ENCODE measurements around the gene LAX1.
"Not testable (repeated sequence)": the region's sequence is repeated elsewhere in the genome, so short reads cannot be mapped to it uniquely, and the experiment has no call there.

The LAX1 gene

GRCh38 chr1:203791498-203791897 lies 26.5 kb downstream of the LAX1 start:
- no peak overlapping the region for H3K27ac ChIP-seq
- TF ChIP-seq, protein P1, sequence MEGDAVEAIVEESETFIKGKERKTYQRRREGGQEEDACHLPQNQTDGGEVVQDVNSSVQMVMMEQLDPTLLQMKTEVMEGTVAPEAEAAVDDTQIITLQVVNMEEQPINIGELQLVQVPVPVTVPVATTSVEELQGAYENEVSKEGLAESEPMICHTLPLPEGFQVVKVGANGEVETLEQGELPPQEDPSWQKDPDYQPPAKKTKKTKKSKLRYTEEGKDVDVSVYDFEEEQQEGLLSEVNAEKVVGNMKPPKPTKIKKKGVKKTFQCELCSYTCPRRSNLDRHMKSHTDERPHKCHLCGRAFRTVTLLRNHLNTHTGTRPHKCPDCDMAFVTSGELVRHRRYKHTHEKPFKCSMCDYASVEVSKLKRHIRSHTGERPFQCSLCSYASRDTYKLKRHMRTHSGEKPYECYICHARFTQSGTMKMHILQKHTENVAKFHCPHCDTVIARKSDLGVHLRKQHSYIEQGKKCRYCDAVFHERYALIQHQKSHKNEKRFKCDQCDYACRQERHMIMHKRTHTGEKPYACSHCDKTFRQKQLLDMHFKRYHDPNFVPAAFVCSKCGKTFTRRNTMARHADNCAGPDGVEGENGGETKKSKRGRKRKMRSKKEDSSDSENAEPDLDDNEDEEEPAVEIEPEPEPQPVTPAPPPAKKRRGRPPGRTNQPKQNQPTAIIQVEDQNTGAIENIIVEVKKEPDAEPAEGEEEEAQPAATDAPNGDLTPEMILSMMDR (conservative IDR thresholded peaks at IDR 0.05), result no peak

DNA sequence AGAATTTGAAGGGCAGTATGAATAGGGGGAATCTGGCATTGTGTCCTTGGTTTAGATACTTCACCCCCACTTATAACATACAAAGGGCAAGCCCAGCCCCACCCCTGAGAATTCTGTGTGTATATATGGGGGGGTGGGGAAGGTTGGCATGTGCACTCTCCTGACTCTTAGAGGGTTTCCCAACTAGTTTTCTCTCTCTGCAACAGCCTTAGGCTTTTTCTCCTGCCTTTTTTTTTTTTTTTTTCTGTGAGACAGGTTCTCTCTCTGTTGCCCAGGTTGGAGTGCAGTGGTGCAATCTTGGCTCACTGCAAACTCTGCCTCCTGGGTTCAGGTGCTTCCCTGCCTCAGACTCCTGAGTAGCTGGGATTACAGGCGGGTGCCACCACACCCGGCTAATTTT lies 27.5 kb downstream of the LAX1 start:
- H3K27ac ChIP-seq, result no peak overlapping the region
- TF ChIP-seq, protein P1 (conservative IDR thresholded peaks at IDR 0.05), result no peak

GRCh38 chr1:203793561-203793960 lies 28.6 kb downstream of the LAX1 start:
- H3K27ac ChIP-seq, result not testable (repeated sequence)

- H3K27ac ChIP-seq, result peak overlapping the region; percentile 93
- TF ChIP-seq, protein P1 (conservative IDR thresholded peaks at IDR 0.05), result no peak
These were observed 29.9 kb downstream of the LAX1 start for GRCh38 chr1:203794764-203795440.

GRCh38 chr1:203795441-203796235 lies 30.7 kb downstream of the LAX1 start, which contains the start of the genes ZBED6 and ZC3H11A:
ZBED6 (plus strand) TSS chr1:203795623; CDS start chr1:203797523, 1,900 bp downstream.
ZC3H11A (plus strand) TSS chr1:203795623; CDS start chr1:203817071, 21,448 bp downstream.
- peak within 1 kb of the TSS; percentile 93 for H3K27ac ChIP-seq
- TF ChIP-seq, protein P1 (conservative IDR thresholded peaks at IDR 0.05), result no peak

DNA sequence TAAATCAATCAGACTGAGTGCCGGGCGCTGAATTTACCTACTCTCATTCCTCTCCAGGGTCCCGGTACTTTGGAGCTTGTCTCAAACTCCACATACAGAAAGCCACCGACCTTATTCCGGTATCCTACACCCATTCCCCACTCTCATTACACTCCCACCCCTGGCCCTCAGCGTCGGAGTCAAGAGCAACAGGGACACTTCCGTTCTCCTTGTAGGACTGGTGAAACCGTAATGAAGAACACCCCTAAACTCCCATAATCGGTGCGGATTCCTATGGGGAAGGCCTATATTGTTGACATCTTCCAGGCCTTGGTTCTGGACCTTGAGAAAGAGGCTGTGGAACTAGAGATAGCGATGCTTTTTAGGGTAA lies 31.2 kb downstream of the LAX1 start:
- TF ChIP-seq, protein P1 (conservative IDR thresholded peaks at IDR 0.05), result no peak
- peak overlapping the region; percentile 93 for H3K27ac ChIP-seq

GRCh38 chr1:203797216-203797615 lies 32.2 kb downstream of the LAX1 start:
- H3K27ac ChIP-seq, result no peak overlapping the region
- TF ChIP-seq, protein P1 (conservative IDR thresholded peaks at IDR 0.05), result no peak

Measured in VCaP (cell line).